ENCODE measurements around the gene TENM4.
A peak's percentile ranks its signal among the peaks of the same experiment; 100 is the strongest.

Gene TENM4

GRCh38 chr11:79083352-79083751, 357.5 kb downstream of the TENM4 start:
- Histone ChIP-seq H3K4me1 (no peaks in the 10 kb centered on the region), H3K36me3 (replicated peaks) (no peaks in the 10 kb centered on the region), H3K27me3 (ENCODE audit: low read depth) (no peaks in the 10 kb centered on the region), H3K9me3 (no peaks in the 10 kb centered on the region), H3K4me3 (no peak overlapping the region)
- DNase-seq (ENCODE audit: low spot score in 2 of 2) = no peak
- in situ Hi-C loops (cut with MboI; ENCODE audit: low sequenced_read_pairs) = no loop called here

GRCh38 chr11:79082907-79083306, 357.9 kb downstream of the TENM4 start:
- H3K4me3 ChIP-seq = no peak overlapping the region
- no peaks in the 10 kb centered on the region for H3K9me3 ChIP-seq
- in situ Hi-C loops (cut with MboI; ENCODE audit: low sequenced_read_pairs) = no loop called here
- H3K27me3 ChIP-seq (ENCODE audit: low read depth) = no peaks in the 10 kb centered on the region
- H3K36me3 ChIP-seq (replicated peaks) = no peaks in the 10 kb centered on the region
- DNase-seq (ENCODE audit: low spot score in 2 of 2) = no peak
- H3K4me1 ChIP-seq = no peaks in the 10 kb centered on the region

GRCh38 chr11:79082280-79082679, 358.6 kb downstream of the TENM4 start:
- Histone ChIP-seq H3K9me3 (no peaks in the 10 kb centered on the region), H3K4me3 (no peak overlapping the region), H3K36me3 (replicated peaks) (no peaks in the 10 kb centered on the region), H3K27me3 (ENCODE audit: low read depth) (no peaks in the 10 kb centered on the region), H3K4me1 (no peaks in the 10 kb centered on the region)
- DNase-seq (ENCODE audit: low spot score in 2 of 2) = no peak
- in situ Hi-C loops (cut with MboI; ENCODE audit: low sequenced_read_pairs) = no loop called here

GRCh38 chr11:79081471-79082031, 359.3 kb downstream of the TENM4 start:
- H3K9me3 ChIP-seq = no peaks in the 10 kb centered on the region
- H3K4me1 ChIP-seq = no peaks in the 10 kb centered on the region
- H3K27me3 ChIP-seq (ENCODE audit: low read depth) = no peaks in the 10 kb centered on the region
- DNase-seq (ENCODE audit: low spot score in 2 of 2) = no peak
- no peak overlapping the region for H3K4me3 ChIP-seq
- in situ Hi-C loops (cut with MboI; ENCODE audit: low sequenced_read_pairs) = no loop called here
- H3K36me3 ChIP-seq (replicated peaks) = no peaks in the 10 kb centered on the region

- in situ Hi-C loops (cut with MboI; ENCODE audit: low sequenced_read_pairs) = no loop called here
- Histone ChIP-seq H3K4me1 (no peaks in the 10 kb centered on the region), H3K27me3 (ENCODE audit: low read depth) (no peaks in the 10 kb centered on the region), H3K36me3 (replicated peaks) (no peaks in the 10 kb centered on the region), H3K4me3 (no peak overlapping the region), H3K9me3 (no peaks in the 10 kb centered on the region)
- no peak for DNase-seq (ENCODE audit: low spot score in 2 of 2)
Measured at GRCh38 chr11:79080551-79080950, 360.3 kb downstream of the TENM4 start.

GRCh38 chr11:79078999-79079398, 361.8 kb downstream of the TENM4 start:
- Histone ChIP-seq H3K9me3 (no peaks in the 10 kb centered on the region), H3K36me3 (replicated peaks) (no peaks in the 10 kb centered on the region), H3K27me3 (ENCODE audit: low read depth) (no peaks in the 10 kb centered on the region), H3K4me3 (no peak overlapping the region), H3K4me1 (no peaks in the 10 kb centered on the region)
- no peak for DNase-seq (ENCODE audit: low spot score in 2 of 2)
- in situ Hi-C loops (cut with MboI; ENCODE audit: low sequenced_read_pairs) = loop anchor here (10.0 kb wide), 1 partner anchor 434 kb away; no protein-coding TSS in a partner anchor

GRCh38 chr11:79078456-79078855, 362.4 kb downstream of the TENM4 start:
- no peak for DNase-seq (ENCODE audit: low spot score in 2 of 2)
- Histone ChIP-seq H3K36me3 (replicated peaks) (no peaks in the 10 kb centered on the region), H3K9me3 (no peaks in the 10 kb centered on the region), H3K4me1 (no peaks in the 10 kb centered on the region), H3K27me3 (ENCODE audit: low read depth) (no peaks in the 10 kb centered on the region), H3K4me3 (no peak overlapping the region)
- in situ Hi-C loops (cut with MboI; ENCODE audit: low sequenced_read_pairs) = loop anchor here (10.0 kb wide), 1 partner anchor 434 kb away; no protein-coding TSS in a partner anchor

GRCh38 chr11:79077702-79078330, 363.0 kb downstream of the TENM4 start:
- Histone ChIP-seq H3K9me3 (no peaks in the 10 kb centered on the region), H3K36me3 (replicated peaks) (no peaks in the 10 kb centered on the region), H3K4me1 (no peaks in the 10 kb centered on the region), H3K27me3 (ENCODE audit: low read depth) (no peaks in the 10 kb centered on the region), H3K4me3 (no peak overlapping the region)
- in situ Hi-C loops (cut with MboI; ENCODE audit: low sequenced_read_pairs) = loop anchor here (10.0 kb wide), 1 partner anchor 433 kb away; no protein-coding TSS in a partner anchor
- no peak for DNase-seq (ENCODE audit: low spot score in 2 of 2)

GRCh38 chr11:79076526-79077115, 364.2 kb downstream of the TENM4 start:
- DNase-seq (ENCODE audit: low spot score in 2 of 2) = peak; percentile 58 to 72
- Histone ChIP-seq H3K27me3 (ENCODE audit: low read depth) (no peaks in the 10 kb centered on the region), H3K9me3 (no peaks in the 10 kb centered on the region), H3K4me1 (no peaks in the 10 kb centered on the region), H3K4me3 (no peak overlapping the region), H3K36me3 (replicated peaks) (no peaks in the 10 kb centered on the region)
- in situ Hi-C loops (cut with MboI; ENCODE audit: low sequenced_read_pairs) = loop anchor here (10.0 kb wide), 1 partner anchor 432 kb away; no protein-coding TSS in a partner anchor

- no peak for DNase-seq (ENCODE audit: low spot score in 2 of 2)
- in situ Hi-C loops (cut with MboI; ENCODE audit: low sequenced_read_pairs) = loop anchor here (10.0 kb wide), 1 partner anchor 430 kb away; no protein-coding TSS in a partner anchor
- Histone ChIP-seq H3K4me3 (no peak overlapping the region), H3K27me3 (ENCODE audit: low read depth) (no peaks in the 10 kb centered on the region), H3K9me3 (no peaks in the 10 kb centered on the region), H3K36me3 (replicated peaks) (no peaks in the 10 kb centered on the region), H3K4me1 (no peaks in the 10 kb centered on the region)
Measured at GRCh38 chr11:79074547-79074946, 366.3 kb downstream of the TENM4 start.

- Histone ChIP-seq H3K4me1 (no peaks in the 10 kb centered on the region), H3K27me3 (ENCODE audit: low read depth) (no peaks in the 10 kb centered on the region), H3K4me3 (no peak overlapping the region), H3K9me3 (no peaks in the 10 kb centered on the region), H3K36me3 (replicated peaks) (no peaks in the 10 kb centered on the region)
- in situ Hi-C loops (cut with MboI; ENCODE audit: low sequenced_read_pairs) = loop anchor here (10.0 kb wide), 1 partner anchor 426 kb away; no protein-coding TSS in a partner anchor
- no peak for DNase-seq (ENCODE audit: low spot score in 2 of 2)
Measured at GRCh38 chr11:79071190-79071589, 369.6 kb downstream of the TENM4 start.

GRCh38 chr11:79070518-79070917, 370.3 kb downstream of the TENM4 start:
- in situ Hi-C loops (cut with MboI; ENCODE audit: low sequenced_read_pairs) = loop anchor here (10.0 kb wide), 1 partner anchor 426 kb away; no protein-coding TSS in a partner anchor
- Histone ChIP-seq H3K36me3 (replicated peaks) (no peaks in the 10 kb centered on the region), H3K27me3 (ENCODE audit: low read depth) (no peaks in the 10 kb centered on the region), H3K4me3 (no peak overlapping the region), H3K4me1 (no peaks in the 10 kb centered on the region), H3K9me3 (no peaks in the 10 kb centered on the region)
- no peak for DNase-seq (ENCODE audit: low spot score in 2 of 2)

- H3K36me3 ChIP-seq (replicated peaks) = no peaks in the 10 kb centered on the region
- no peak for DNase-seq (ENCODE audit: low spot score in 2 of 2)
- no peak overlapping the region for H3K4me3 ChIP-seq
- in situ Hi-C loops (cut with MboI; ENCODE audit: low sequenced_read_pairs) = no loop called here
- no peaks in the 10 kb centered on the region for H3K9me3 ChIP-seq
- no peaks in the 10 kb centered on the region for H3K4me1 ChIP-seq
- no peaks in the 10 kb centered on the region for H3K27me3 ChIP-seq (ENCODE audit: low read depth)
Measured at GRCh38 chr11:79069504-79069903, 371.3 kb downstream of the TENM4 start.

- H3K4me1 ChIP-seq = no peaks in the 10 kb centered on the region
- H3K4me3 ChIP-seq = no peak overlapping the region
- H3K36me3 ChIP-seq (replicated peaks) = no peaks in the 10 kb centered on the region
- H3K9me3 ChIP-seq = no peaks in the 10 kb centered on the region
- in situ Hi-C loops (cut with MboI; ENCODE audit: low sequenced_read_pairs) = no loop called here
- DNase-seq (ENCODE audit: low spot score in 2 of 2) = no peak
- H3K27me3 ChIP-seq (ENCODE audit: low read depth) = no peaks in the 10 kb centered on the region
Measured at GRCh38 chr11:79068356-79068755, 372.5 kb downstream of the TENM4 start.

Data from HAP-1 (cell line).